GM12878 (cell line): ENCODE measurements around the gene CHSY3.

Source experiments
- CTCF ChIP-seq, 3 experiments: IDR thresholded peaks in 2 of 3; conservative IDR thresholded peaks in 1 of 3; 2 replicates each; pipeline ENCODE4 v1.5.1; 2011; ENCODE audit warnings: low read depth in 3 of 3, low read length in 3 of 3, mild to moderate bottlenecking in 3 of 3, control low read depth in 2 of 3, moderate library complexity in 2 of 3, inconsistent platforms in 1 of 3, mixed read lengths in 1 of 3; ENCODE audit not compliant: control insufficient read depth in 2 of 3, insufficient read depth in 1 of 3; ENCODE audit errors: extremely low read depth in 1 of 3
- PBX3 ChIP-seq: IDR thresholded peaks from 2 replicates; pipeline ENCODE4 v1.6.1; 2011; ENCODE audit warnings: mild to moderate bottlenecking, low read depth, low read length, moderate library complexity; ENCODE audit not compliant: insufficient replicate concordance
- POLR2A ChIP-seq: IDR thresholded peaks from 2 replicates; pipeline ENCODE4 v1.6.1; 2011; ENCODE audit warnings: low read depth, mild to moderate bottlenecking, low read length
- REST ChIP-seq: IDR thresholded peaks from 2 replicates; pipeline ENCODE4 v1.6.1; 2012; ENCODE audit warnings: mild to moderate bottlenecking, low read depth, low read length
- USF2 ChIP-seq: IDR thresholded peaks from 2 replicates; pipeline ENCODE4 v1.6.1; 2011; ENCODE audit warnings: low read depth, low read length, improper control_type of control experiment, borderline replicate concordance
- ZBTB4 ChIP-seq: fragments of 450-650 bp; formaldehyde crosslinking; IDR thresholded peaks from 2 replicates; pipeline ENCODE4 v1.4.0; 2022; ENCODE audit warnings: mild to moderate bottlenecking, moderate library complexity

GRCh38 chr5:130096483-130096882 is 192.2 kb downstream of the CHSY3 start:
- no peak for TF ChIP-seq POLR2A
- no peak for TF ChIP-seq ZBTB4 (CRISPR knock-in tag)
- TF ChIP-seq REST: no peak
- no peak for TF ChIP-seq USF2
- no peak for TF ChIP-seq PBX3
- TF ChIP-seq CTCF (IDR thresholded peaks at IDR 0.05 in 2 of 3, conservative IDR thresholded peaks at IDR 0.05 in 1 of 3; ENCODE audit: control insufficient read depth in 2 of 3, extremely low read depth in 1 of 3, insufficient read depth in 1 of 3, low read depth in 3 of 3, low read length in 3 of 3): no peak
